ENCODE measurements around the gene PLXNA1.

DNA sequence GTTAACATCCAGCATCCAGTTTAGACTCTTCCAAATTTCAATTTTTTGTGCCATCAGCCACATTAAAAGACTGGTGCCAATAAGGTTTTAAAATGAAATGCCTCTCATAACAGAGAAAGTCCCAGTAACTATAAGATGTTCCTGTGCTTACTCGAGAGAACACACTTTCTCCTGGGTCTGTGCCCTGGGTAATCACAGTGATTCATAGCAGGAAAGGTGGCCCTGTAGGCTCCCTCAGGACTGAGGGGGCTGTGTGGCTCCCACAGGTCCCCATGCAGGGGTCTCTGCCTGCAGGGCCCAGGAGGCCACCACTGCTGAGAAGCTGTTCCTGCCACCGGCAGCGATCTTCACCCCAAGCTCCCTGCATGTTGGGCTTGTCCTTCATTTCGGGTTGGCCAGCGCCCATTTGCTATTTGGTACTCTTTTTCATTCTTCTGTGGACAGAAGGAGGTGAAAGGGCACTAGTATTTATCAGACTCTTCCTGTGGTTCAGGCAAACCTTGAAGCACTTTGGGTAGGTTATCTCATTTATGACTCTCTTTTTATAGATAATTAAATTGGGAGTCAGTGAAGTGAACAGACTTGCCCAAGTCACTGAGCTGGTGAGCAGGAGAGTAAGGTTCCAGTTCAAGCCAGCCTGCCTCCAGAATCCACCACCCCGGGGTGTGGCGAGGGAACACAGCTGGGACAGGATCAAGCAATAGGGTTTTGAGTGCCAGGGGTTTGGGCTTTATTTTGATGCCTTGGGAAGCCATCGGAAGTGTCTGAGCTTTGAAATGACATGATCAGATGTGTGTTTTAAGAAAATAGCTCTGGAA is 44.2 kb upstream of the PLXNA1 start:
- TF ChIP-seq ZNF510 (tag by site-specific recombination; IDR thresholded peaks at IDR 0.05; ENCODE audit: insufficient replicate concordance), result no peak
- TF ChIP-seq, protein P1, sequence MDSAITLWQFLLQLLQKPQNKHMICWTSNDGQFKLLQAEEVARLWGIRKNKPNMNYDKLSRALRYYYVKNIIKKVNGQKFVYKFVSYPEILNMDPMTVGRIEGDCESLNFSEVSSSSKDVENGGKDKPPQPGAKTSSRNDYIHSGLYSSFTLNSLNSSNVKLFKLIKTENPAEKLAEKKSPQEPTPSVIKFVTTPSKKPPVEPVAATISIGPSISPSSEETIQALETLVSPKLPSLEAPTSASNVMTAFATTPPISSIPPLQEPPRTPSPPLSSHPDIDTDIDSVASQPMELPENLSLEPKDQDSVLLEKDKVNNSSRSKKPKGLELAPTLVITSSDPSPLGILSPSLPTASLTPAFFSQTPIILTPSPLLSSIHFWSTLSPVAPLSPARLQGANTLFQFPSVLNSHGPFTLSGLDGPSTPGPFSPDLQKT (IDR thresholded peaks at IDR 0.05; ENCODE audit: borderline replicate concordance, low read depth, low read length), result no peak
- no peak for TF ChIP-seq KLF10 (tag by site-specific recombination; IDR thresholded peaks at IDR 0.05)
- TF ChIP-seq, protein P2, sequence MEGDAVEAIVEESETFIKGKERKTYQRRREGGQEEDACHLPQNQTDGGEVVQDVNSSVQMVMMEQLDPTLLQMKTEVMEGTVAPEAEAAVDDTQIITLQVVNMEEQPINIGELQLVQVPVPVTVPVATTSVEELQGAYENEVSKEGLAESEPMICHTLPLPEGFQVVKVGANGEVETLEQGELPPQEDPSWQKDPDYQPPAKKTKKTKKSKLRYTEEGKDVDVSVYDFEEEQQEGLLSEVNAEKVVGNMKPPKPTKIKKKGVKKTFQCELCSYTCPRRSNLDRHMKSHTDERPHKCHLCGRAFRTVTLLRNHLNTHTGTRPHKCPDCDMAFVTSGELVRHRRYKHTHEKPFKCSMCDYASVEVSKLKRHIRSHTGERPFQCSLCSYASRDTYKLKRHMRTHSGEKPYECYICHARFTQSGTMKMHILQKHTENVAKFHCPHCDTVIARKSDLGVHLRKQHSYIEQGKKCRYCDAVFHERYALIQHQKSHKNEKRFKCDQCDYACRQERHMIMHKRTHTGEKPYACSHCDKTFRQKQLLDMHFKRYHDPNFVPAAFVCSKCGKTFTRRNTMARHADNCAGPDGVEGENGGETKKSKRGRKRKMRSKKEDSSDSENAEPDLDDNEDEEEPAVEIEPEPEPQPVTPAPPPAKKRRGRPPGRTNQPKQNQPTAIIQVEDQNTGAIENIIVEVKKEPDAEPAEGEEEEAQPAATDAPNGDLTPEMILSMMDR (tag by site-specific recombination; IDR thresholded peaks at IDR 0.05), result no peak
- TF ChIP-seq, protein P3, sequence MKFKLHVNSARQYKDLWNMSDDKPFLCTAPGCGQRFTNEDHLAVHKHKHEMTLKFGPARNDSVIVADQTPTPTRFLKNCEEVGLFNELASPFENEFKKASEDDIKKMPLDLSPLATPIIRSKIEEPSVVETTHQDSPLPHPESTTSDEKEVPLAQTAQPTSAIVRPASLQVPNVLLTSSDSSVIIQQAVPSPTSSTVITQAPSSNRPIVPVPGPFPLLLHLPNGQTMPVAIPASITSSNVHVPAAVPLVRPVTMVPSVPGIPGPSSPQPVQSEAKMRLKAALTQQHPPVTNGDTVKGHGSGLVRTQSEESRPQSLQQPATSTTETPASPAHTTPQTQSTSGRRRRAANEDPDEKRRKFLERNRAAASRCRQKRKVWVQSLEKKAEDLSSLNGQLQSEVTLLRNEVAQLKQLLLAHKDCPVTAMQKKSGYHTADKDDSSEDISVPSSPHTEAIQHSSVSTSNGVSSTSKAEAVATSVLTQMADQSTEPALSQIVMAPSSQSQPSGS (tag by site-specific recombination; IDR thresholded peaks at IDR 0.05; ENCODE audit: low read depth), result no peak
- TF ChIP-seq ZNF792 (tag by site-specific recombination; IDR thresholded peaks at IDR 0.05), result no peak
- TF ChIP-seq, protein P4, sequence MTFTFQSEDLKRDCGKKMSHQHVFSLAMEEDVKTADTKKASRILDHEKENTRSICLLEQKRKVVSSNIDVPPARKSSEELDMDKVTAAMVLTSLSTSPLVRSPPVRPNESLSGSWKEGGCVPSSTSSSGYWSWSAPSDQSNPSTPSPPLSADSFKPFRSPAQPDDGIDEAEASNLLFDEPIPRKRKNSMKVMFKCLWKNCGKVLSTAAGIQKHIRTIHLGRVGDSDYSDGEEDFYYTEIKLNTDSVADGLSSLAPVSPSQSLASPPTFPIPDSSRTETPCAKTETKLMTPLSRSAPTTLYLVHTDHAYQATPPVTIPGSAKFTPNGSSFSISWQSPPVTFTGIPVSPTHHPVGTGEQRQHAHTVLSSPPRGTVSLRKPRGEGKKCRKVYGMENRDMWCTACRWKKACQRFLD (tag by site-specific recombination; IDR thresholded peaks at IDR 0.05), result no peak
- TF ChIP-seq ZFP41 (tag by site-specific recombination; IDR thresholded peaks at IDR 0.05; ENCODE audit: borderline replicate concordance), result no peak
- TF ChIP-seq, protein P5, sequence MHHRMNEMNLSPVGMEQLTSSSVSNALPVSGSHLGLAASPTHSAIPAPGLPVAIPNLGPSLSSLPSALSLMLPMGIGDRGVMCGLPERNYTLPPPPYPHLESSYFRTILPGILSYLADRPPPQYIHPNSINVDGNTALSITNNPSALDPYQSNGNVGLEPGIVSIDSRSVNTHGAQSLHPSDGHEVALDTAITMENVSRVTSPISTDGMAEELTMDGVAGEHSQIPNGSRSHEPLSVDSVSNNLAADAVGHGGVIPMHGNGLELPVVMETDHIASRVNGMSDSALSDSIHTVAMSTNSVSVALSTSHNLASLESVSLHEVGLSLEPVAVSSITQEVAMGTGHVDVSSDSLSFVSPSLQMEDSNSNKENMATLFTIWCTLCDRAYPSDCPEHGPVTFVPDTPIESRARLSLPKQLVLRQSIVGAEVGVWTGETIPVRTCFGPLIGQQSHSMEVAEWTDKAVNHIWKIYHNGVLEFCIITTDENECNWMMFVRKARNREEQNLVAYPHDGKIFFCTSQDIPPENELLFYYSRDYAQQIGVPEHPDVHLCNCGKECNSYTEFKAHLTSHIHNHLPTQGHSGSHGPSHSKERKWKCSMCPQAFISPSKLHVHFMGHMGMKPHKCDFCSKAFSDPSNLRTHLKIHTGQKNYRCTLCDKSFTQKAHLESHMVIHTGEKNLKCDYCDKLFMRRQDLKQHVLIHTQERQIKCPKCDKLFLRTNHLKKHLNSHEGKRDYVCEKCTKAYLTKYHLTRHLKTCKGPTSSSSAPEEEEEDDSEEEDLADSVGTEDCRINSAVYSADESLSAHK (tag by site-specific recombination; IDR thresholded peaks at IDR 0.05), result no peak
- TF ChIP-seq ZNF302 (tag by site-specific recombination; IDR thresholded peaks at IDR 0.05; ENCODE audit: low read depth), result no peak

All from HEK293 (cell line).